PC-3 (cell line): ENCODE data around the gene WNT7A.

Experiments used
- CTCF ChIP-seq: fragments of 300-600 bp; sonication (generic); conservative IDR thresholded peaks from 2 replicates; pipeline ENCODE4 v1.5.1; 2017; ENCODE audit warnings: antibody characterized with exemption, low read depth, mild to moderate bottlenecking, low read length
- EZH2 ChIP-seq: fragments of 300-600 bp; sonication (generic); IDR thresholded peaks from one replicate; pipeline ENCODE4 v1.6.1; 2017; ENCODE audit warnings: antibody characterized with exemption, mild to moderate bottlenecking, low read length; ENCODE audit not compliant: unreplicated experiment
- EZH2phosphoT487 ChIP-seq: fragments of 300-600 bp; sonication (generic); IDR thresholded peaks from 2 replicates; pipeline ENCODE4 v1.6.1; 2018; ENCODE audit warnings: mild to moderate bottlenecking, antibody characterized with exemption, low read length, borderline replicate concordance

- TF ChIP-seq CTCF (no peak), EZH2phosphoT487 (no peak), EZH2 (no peak)
Measured at GRCh38 chr3:13839253-13839652, 40.6 kb downstream of the WNT7A start.
